Caco-2 (cell line): ENCODE data around the gene HHAT. TPM values are rescaled to one million over a fixed set of nuclear protein-coding genes. Genes with fewer than 3 reads are reported as not detected.

ENCODE experiments used
- BruUV-seq: library from RNA; stranded (reverse); fragments of 400-500 nt; replicated peaks from 2 replicates; lab custom pipeline; 2021; lab: Mats Ljungman, UMichigan
- CTCF ChIA-PET: fragments of 300-600 bp; sonication (Branson Sonifier 250); formaldehyde crosslinking; loops from one replicate; lab custom pipeline; 2022; ENCODE audit warnings: antibody characterized with exemption; lab: Charles Lee
- POLR2A ChIA-PET: fragments of 300-600 bp; sonication (Branson Sonifier 250); formaldehyde crosslinking; loops from one replicate; lab custom pipeline; 2022; ENCODE audit warnings: antibody characterized with exemption; lab: Charles Lee
- DNase-seq, 2 experiments: peaks; one replicate each; pipeline versions ENCODE4 v3.0.0 to v3.0.0-alpha.2; 2020 to 2022
- H3K27me3 ChIP-seq: replicated peaks from 2 replicates; pipeline ENCODE4 v1.6.0; 2011; ENCODE audit warnings: low read length; ENCODE audit not compliant: control insufficient read depth, insufficient read depth
- H3K36me3 ChIP-seq: 2 replicates; pipeline ENCODE4 v1.5.1; 2011; ENCODE audit warnings: low read length; ENCODE audit not compliant: control insufficient read depth, insufficient read depth
- H3K4me1 ChIP-seq: fragments of 250-450 bp; sonication (Bioruptor Pico); 2 replicates; pipeline ENCODE4 v1.5.1; 2020; ENCODE audit warnings: mild to moderate bottlenecking
- H3K4me3 ChIP-seq: 2 replicates; pipeline ENCODE4 v1.5.1; 2011; ENCODE audit warnings: low read depth, mild to moderate bottlenecking, control low read depth, low read length
- H3K9me3 ChIP-seq: fragments of 250-450 bp; sonication (Bioruptor Pico); 2 replicates; pipeline ENCODE4 v1.5.1; 2020; ENCODE audit warnings: mild to moderate bottlenecking, moderate library complexity
- H3K27ac Mint-ChIP-seq: one replicate; pipeline ENCODE4 v1.8.0; 2022; ENCODE audit warnings: mixed read lengths; ENCODE audit not compliant: unreplicated experiment
- H3K27me3 Mint-ChIP-seq: one replicate; pipeline ENCODE4 v1.8.0; 2022; ENCODE audit warnings: mixed read lengths; ENCODE audit not compliant: insufficient read depth, unreplicated experiment
- H3K36me3 Mint-ChIP-seq: one replicate; pipeline ENCODE4 v1.8.0; 2022; ENCODE audit warnings: mild to moderate bottlenecking, mixed read lengths; ENCODE audit not compliant: insufficient read depth, unreplicated experiment
- H3K4me1 Mint-ChIP-seq: one replicate; pipeline ENCODE4 v1.8.0; 2022; ENCODE audit warnings: low read depth, mixed read lengths; ENCODE audit not compliant: unreplicated experiment
- H3K4me3 Mint-ChIP-seq: one replicate; pipeline ENCODE4 v1.8.0; 2022; ENCODE audit warnings: mild to moderate bottlenecking, moderate library complexity, mixed read lengths; ENCODE audit not compliant: unreplicated experiment
- H3K9me3 Mint-ChIP-seq: one replicate; pipeline ENCODE4 v1.8.0; 2022; ENCODE audit warnings: mixed read lengths; ENCODE audit not compliant: unreplicated experiment
- intact Hi-C: fragments of 100-400 bp; cut with micrococcal nuclease; formaldehyde crosslinking; loops from one replicate; pipeline ENCODE4 v1.10.0; 2022; ENCODE audit not compliant: unreplicated experiment
- total RNA-seq: library from RNA; stranded (reverse); gene quantifications from 2 replicates; pipeline ENCODE4 v1.2.3, GENCODE V29; 2022
- TF ChIP-seq, protein P1 (sequence below), 2 experiments: fragments of 200-600 bp in 1 of 2; IDR thresholded peaks; 1 replicate in 1 of 2; 2 replicates in 1 of 2; pipeline versions ENCODE4 v1.5.1 to v1.8.0; 2011 to 2022; ENCODE audit warnings: antibody characterized with exemption in 1 of 2, control low read depth in 1 of 2, inconsistent platforms in 1 of 2, low read depth in 1 of 2, low read length in 1 of 2, mild to moderate bottlenecking in 1 of 2, moderate library complexity in 1 of 2; ENCODE audit not compliant: insufficient read depth in 1 of 2, severe bottlenecking in 1 of 2, unreplicated experiment in 1 of 2

The HHAT gene
- total RNA-seq, 1 experiment from 2014 or later, result 3.9 TPM

DNA sequence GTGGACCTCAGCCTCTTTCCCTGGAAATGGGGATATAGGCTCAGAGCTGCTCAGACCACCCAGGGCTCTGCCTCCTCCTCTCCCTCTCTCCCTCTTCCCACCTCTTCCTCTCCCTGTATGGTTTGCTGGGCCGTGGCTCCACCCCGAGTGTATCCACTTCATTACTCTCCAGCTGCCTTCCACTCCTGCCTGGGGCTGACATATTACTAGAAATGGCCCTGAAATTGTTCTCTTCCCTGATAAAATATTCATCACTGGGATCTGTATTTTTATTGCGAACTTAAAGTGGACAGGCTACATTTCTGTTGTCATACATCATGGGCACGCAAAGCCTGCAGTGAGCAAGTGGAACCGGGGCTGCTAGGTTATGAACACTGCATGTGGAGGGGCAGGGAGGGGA lies 225.0 kb downstream of the HHAT start:
- H3K27me3 Mint-ChIP-seq, result peaks cover 12% of the 10 kb centered on the region
- no peaks in the 10 kb centered on the region for H3K9me3 ChIP-seq
- H3K9me3 Mint-ChIP-seq, result no peaks in the 10 kb centered on the region
- no peaks in the 10 kb centered on the region for H3K36me3 ChIP-seq
- BruUV-seq, result no TSS peak
- H3K27ac Mint-ChIP-seq, result no peak overlapping the region
- ChIA-PET CTCF (no interaction called here), POLR2A (no interaction called here)
- H3K4me1 ChIP-seq, result no peaks in the 10 kb centered on the region
- no peak for DNase-seq
- no peaks in the 10 kb centered on the region for H3K36me3 Mint-ChIP-seq
- no peak overlapping the region for H3K4me3 Mint-ChIP-seq
- intact Hi-C loops, result no loop called here
- H3K27me3 ChIP-seq, result no peaks in the 10 kb centered on the region
- no peaks in the 10 kb centered on the region for H3K4me1 Mint-ChIP-seq
- no peak overlapping the region for H3K4me3 ChIP-seq
- TF ChIP-seq, protein P1, sequence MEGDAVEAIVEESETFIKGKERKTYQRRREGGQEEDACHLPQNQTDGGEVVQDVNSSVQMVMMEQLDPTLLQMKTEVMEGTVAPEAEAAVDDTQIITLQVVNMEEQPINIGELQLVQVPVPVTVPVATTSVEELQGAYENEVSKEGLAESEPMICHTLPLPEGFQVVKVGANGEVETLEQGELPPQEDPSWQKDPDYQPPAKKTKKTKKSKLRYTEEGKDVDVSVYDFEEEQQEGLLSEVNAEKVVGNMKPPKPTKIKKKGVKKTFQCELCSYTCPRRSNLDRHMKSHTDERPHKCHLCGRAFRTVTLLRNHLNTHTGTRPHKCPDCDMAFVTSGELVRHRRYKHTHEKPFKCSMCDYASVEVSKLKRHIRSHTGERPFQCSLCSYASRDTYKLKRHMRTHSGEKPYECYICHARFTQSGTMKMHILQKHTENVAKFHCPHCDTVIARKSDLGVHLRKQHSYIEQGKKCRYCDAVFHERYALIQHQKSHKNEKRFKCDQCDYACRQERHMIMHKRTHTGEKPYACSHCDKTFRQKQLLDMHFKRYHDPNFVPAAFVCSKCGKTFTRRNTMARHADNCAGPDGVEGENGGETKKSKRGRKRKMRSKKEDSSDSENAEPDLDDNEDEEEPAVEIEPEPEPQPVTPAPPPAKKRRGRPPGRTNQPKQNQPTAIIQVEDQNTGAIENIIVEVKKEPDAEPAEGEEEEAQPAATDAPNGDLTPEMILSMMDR (IDR thresholded peaks at IDR 0.05; ENCODE audit: insufficient read depth in 1 of 2, low read depth in 1 of 2, low read length in 1 of 2, severe bottlenecking in 1 of 2, unreplicated experiment in 1 of 2), result no peak

DNA sequence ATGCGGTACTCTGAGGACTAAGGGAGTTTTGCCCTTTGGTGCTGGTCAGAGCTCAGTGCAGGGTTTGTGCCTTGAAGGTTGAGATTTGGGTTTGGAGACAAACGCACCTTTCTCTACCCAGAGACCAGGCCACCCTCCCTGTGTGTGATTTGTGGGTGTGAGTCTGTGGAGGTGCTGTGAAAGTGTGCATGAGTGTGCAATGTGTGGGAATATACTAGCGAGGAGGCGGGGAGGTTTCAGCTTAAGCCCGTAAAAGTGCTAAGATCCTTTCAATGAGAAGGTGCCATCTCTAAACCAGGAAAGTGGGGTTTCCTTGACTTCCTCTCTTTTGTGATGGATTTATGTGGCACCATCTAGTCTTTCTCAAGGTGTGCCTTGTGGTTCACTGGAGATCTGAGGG lies 225.7 kb downstream of the HHAT start:
- no peaks in the 10 kb centered on the region for H3K36me3 ChIP-seq
- Mint-ChIP-seq H3K27ac (no peak overlapping the region), H3K9me3 (no peaks in the 10 kb centered on the region), H3K36me3 (no peaks in the 10 kb centered on the region), H3K27me3 (peaks cover 12% of the 10 kb centered on the region), H3K4me1 (no peaks in the 10 kb centered on the region), H3K4me3 (no peak overlapping the region)
- ChIA-PET CTCF (no interaction called here), POLR2A (no interaction called here)
- TF ChIP-seq, protein P1 (IDR thresholded peaks at IDR 0.05; ENCODE audit: insufficient read depth in 1 of 2, low read depth in 1 of 2, low read length in 1 of 2, severe bottlenecking in 1 of 2, unreplicated experiment in 1 of 2), result no peak
- H3K27me3 ChIP-seq, result no peaks in the 10 kb centered on the region
- no peaks in the 10 kb centered on the region for H3K4me1 ChIP-seq
- BruUV-seq, result no TSS peak
- H3K9me3 ChIP-seq, result no peaks in the 10 kb centered on the region
- no peak for DNase-seq
- no peak overlapping the region for H3K4me3 ChIP-seq
- intact Hi-C loops, result no loop called here

DNA sequence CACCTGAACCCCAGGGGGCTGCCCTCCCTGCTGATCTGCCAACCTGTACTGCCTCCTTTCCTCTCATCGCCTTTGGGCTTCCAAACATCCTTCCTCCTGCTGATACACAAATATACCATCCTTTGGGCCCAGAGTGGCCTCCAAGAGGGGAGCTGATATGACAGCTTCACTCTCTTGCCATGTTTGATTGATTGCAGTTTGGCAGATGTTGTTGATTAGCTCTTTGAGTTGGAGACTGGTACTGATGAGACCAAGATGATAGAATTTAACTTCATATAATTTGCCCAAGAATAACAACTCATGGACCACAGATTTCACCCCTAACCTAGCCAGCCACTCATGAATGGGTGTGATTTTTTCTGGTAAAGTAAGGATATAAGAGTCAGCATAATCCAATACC lies 227.8 kb downstream of the HHAT start:
- Mint-ChIP-seq H3K36me3 (no peaks in the 10 kb centered on the region), H3K4me1 (no peaks in the 10 kb centered on the region), H3K27ac (no peak overlapping the region), H3K9me3 (no peaks in the 10 kb centered on the region), H3K4me3 (no peak overlapping the region), H3K27me3 (peaks cover 12% of the 10 kb centered on the region)
- ChIA-PET CTCF (no interaction called here), POLR2A (no interaction called here)
- Histone ChIP-seq H3K36me3 (no peaks in the 10 kb centered on the region), H3K4me1 (no peaks in the 10 kb centered on the region), H3K27me3 (no peaks in the 10 kb centered on the region), H3K4me3 (no peak overlapping the region), H3K9me3 (no peaks in the 10 kb centered on the region)
- no TSS peak for BruUV-seq
- no peak for DNase-seq
- intact Hi-C loops, result no loop called here
- TF ChIP-seq, protein P1 (IDR thresholded peaks at IDR 0.05; ENCODE audit: insufficient read depth in 1 of 2, low read depth in 1 of 2, low read length in 1 of 2, severe bottlenecking in 1 of 2, unreplicated experiment in 1 of 2), result no peak
